Stimulated activated CD4-positive, alpha-beta T cell treated with anti-CD3 and anti-CD28 coated beads, Interleukin-4, amount 100 ng/mL, for 1 hour (primary cell): ENCODE results near the gene NKPD1.

ENCODE experiments used
- DNase-seq: peaks from one replicate; pipeline ENCODE4 v3.0.0-alpha.2; 2020

NKPD1 gene

GRCh38 chr19:45152504-45153338 lies 8.1 kb downstream of the NKPD1 start:
- peak; percentile 42 for DNase-seq

DNA sequence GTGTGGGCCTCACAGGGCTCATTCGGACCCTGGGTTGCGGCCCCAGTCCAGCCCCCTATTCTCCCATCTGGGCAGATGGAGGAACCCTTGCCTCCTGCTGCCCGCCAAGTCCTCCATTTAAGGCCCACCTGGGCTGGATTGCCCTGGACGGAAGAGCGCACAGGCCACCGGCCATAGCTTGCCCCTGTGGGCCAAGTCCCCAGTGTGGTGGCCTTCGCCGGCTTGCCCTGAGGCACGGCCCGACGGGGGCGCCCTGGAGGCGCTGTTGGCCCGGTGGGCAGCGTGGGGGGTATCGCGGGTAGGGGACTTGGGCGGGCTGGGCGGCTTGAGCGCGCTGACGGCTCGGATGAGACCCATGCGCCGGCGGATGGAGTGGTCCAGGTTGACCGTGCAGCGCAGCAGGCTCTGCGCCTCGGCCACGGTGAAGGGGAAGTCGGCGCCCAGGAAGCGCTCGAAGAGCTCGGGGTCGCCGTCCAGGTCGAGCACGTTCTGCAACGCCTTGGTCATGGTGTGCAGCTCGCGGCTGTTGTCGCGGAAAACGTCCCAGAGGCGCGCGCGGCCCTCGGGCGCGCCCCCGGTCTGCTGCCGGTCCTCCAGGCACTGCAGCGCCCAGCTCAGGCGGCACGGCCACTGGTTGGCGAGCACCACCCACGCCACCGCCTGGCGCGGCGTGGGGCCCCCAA lies 8.8 kb downstream of the NKPD1 start:
- DNase-seq, result no peak

GRCh38 chr19:45151320-45151719 lies 9.5 kb downstream of the NKPD1 start:
- DNase-seq, result no peak

GRCh38 chr19:45150751-45151281 lies 10.0 kb downstream of the NKPD1 start:
- no peak for DNase-seq

GRCh38 chr19:45150180-45150579 lies 10.6 kb downstream of the NKPD1 start:
- DNase-seq, result no peak

DNA sequence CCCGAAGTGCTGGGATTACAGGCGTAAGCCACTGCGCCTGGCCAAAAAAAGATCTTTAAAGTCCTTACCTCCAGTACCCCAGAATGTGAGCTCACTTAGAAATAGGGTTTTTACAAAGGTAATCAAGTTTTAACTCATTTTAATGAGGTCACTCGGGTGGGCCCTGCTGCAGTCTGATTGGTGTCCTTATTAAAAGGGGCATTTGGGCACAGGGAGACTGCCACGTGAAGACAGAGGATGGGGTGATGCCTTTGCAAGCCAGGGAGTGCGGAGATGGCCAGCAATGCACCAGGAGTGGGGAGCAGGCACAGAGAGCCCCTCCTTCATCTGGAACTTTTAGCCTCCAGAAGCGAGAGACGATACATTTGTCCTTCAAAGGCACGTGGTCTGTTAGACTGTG lies 11.7 kb downstream of the NKPD1 start:
- no peak for DNase-seq

DNA sequence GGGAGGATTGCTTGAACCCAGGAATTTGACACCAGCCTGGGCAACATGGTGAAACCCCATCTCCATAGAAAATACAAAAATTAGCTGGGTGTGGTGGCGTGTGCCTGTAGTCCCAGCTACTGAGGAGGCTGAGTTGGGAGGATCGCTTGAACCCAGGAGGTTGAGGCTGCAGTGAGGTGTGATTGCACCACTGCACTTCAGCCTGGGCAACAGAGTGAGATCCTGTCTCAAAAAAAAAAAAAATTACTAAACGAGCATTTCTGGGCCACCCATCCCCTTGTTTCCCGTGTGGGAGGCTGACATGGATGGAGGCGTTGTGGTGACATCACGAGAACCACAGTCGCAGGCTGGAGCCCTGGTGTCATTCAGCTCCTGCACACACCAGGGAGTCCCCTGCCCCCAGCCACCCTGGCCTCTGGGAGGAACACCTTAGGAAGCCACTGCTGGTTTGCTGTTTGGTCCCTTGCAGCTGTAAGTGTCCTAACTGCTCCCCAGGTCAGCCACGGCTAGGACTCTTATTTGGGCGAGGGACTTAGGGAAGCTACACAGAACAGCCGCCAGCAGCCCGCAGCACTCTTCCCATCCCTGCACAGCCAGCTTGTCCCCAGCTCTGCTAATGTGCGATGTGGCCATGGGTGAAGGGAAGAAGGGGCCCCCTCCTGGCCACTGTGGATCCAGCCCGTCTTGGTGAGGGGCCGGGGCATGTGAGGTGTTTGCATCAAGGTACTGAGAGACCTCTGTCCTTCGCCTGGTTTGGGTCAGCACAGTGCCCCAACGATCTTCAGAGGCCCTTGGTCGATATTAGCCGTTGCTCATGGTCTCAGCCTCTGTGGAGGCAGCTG lies 12.7 kb downstream of the NKPD1 start:
- DNase-seq, result no peak

DNA sequence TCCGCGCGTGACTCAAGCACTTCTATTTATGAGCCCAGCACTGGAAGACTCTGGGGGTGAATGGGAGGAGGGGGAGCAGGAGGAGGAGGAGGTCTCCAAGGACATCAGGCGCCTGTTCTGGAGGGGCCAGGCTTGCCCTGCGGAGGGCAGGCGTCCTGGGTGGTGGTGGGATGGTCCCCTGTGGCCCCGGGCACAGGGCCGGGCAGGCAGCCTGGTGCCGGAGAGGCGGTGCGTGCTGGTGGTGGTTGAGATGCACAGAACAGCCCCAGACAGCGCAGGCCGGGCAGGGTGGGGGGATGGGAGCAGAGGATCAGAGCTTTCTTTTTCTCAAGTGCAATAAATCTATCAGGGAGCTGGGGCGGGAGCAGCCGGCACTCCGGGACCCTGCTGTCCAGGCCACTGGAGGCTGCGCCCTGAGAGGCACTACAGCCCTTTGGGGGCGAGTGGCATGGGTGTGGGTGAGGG lies 14.0 kb downstream of the NKPD1 start:
- no peak for DNase-seq

DNA sequence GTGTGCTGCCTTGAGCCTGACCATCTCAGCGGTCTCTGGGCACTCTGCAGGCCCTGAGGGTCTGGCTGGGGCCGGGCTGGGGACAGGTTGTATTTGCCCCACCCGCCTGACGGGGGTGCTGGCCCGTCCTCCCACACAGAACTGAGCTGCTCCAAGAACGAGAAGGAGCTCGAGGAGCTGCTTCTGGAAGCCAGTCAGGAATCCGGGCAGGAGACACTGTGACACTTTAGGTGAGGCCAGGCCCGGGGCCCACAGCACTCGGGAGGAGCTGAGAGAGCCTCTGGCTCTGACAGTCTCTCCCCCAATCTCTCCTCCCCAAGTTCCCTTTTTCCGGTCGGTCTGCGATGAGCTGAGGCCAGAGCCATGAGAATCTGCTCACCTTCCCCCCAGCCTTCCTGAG lies 14.5 kb downstream of the NKPD1 start:
- DNase-seq, result no peak

DNA sequence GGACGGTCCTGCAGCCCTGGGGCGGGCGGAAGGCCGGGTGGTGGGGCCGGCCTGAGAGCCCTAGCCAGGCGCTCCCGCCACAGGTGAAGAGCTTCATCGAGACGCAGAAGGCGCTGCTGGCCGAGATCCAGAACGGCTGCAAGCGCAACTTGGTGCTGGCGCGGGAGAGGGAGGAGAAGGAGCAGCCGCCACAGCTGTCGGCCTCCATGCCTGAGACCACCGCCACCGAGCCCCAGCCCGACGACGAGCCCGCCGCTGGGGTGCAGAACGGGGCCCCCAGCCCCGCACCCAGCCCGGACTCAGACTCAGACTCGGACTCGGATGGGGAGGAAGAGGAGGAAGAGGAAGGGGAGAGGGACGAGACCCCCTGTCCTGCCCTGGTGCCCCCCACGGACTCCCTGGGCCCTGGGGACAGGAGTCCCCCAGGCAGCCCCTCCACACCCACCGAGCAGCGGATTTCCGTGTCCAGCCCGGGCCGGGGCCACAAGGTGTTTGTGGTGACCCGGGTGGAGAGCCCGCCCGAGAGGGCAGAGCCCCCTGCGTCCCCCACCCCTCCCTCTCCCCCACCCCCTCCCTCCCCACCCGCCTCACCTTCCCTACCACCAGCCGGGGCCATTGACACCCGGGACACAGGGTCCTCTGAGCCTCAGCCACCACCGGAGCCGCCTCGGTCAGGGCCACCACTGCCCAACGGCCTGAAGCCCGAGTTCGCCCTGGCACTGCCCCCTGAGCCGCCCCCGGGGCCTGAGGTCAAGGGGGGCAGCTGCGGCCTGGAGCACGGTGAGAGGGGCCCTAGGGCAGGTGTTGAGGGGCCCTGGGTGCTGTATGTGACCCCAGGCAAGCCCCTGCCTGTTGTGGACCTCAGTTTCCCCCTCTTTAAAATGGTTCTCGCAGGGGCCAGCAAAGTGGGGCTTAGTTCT lies 15.3 kb downstream of the NKPD1 start:
- DNase-seq, result no peak

DNA sequence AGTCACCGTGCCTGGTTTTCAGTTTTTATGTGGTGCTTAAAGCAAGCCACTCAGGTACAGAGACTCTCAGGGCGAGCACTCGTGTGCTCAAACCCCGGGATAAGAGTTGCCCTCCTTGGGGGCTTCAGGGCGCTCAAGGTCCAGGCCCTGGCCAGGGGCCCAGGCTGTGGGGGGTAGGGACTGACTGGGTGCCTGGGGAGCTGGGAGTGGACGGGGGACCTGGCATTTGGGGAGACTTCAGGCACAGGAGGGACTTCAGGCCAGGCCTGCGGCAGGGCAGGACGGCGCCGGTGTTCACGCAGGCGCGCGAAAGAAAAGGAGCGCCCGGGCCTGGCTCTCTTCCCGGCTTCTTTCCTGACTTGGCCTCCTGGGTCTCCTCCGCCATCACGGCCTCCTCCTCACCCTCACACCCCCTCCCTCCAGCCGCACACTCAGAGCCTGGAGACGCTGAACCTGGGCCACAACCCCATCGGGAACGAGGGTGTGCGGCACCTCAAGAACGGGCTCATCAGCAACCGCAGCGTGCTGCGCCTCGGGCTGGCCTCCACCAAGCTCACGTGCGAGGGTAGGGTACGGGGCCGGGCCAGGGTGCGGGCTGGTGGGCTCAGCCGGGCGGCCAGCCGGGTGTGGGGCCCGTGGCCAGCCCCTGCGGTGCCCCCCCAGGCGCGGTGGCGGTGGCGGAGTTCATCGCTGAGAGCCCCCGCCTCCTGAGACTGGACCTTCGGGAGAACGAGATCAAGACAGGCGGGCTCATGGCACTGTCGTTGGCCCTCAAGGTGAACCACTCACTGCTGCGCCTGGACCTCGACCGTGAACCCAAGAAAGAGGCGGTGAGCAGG lies 16.1 kb downstream of the NKPD1 start:
- no peak for DNase-seq

DNA sequence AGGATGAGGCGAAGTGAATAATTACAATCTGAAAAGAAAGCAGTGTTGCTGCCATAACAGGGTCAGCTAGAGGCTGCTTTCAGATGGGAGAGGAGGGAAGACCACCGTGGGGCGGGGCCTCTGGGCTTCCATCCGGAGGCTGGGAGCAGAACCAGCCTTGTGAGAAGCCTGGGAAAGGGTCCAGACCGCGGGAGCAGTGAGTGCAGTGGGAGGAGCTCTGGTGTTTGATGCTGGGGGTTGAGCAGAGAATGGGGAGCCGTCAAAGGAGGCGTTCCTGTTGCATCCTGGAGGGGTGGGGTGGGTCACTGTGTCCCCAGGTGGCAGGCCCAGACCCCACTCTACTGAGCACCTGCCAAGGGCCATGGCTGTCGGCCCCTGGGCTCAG lies 18.1 kb downstream of the NKPD1 start:
- DNase-seq, result no peak

DNA sequence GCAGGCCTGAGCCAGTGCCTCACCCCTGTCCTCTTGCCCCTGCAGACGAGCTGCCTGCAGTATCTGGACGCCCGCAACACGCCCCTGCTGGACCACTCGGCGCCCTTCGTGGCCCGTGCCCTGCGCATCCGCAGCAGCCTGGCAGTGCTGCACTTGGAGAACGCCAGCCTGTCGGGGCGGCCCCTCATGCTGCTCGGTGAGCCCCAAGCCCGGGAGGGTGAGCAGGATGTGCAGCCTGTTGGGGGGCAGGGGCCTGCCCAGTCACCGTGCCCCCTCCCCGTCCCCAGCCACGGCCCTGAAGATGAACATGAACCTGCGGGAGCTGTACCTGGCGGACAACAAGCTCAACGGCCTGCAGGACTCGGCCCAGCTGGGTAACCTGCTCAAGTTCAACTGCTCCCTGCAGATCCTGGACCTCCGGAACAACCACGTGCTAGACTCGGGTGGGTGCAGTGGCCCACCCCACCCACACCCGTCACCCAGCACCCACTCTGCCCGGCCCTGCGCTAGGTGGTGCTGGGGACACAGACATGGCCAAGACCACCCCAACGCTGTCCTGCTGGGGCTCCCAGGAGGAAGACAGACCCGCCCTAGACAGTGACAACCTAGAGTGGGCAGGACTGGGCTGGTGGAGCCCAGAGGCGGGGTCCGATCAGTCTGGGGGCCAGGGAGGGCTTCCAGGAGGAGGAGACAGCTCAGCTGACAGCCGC lies 18.6 kb downstream of the NKPD1 start:
- no peak for DNase-seq

GRCh38 chr19:45141203-45141900 lies 19.4 kb downstream of the NKPD1 start:
- DNase-seq, result no peak

DNA sequence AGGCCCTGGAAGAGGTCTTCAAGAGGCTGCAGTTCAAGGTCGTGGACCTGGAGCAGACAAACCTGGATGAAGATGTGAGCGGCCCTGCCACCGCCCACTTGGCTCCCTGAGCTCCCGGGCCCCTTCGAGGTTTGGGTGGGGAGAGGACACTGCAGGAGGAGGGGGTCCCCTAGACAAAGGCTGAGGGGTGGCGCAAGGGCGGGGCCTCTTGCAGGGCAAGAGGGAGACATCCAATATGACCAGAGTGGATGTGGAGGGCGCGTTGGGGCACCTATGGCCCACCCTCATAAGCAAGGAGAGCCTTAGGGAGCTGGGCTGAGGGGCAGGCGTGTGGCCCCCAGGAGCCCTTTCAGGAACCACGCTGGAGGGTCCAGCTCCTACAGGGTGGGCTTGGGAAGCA lies 20.2 kb downstream of the NKPD1 start:
- DNase-seq, result no peak

DNA sequence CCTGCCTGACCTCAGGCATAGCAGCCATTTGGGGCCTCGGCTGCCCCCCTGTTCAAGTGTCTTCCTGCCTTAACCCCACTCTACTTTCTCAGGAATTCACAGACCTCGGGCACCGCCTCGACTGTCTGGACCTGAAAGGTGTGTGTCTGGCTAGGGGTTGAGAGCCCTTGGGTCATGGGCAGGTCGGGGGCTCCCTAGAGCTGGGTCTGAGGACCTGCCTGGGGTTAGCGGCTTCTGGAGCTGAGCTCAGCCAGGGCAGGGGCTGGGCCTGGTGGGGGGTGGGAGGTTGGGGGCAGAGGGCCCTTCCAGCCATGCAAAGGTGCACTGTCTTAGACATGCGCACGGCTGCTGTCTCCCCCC lies 20.7 kb downstream of the NKPD1 start:
- no peak for DNase-seq

GRCh38 chr19:45139286-45140143 lies 21.3 kb downstream of the NKPD1 start:
- DNase-seq, result no peak

DNA sequence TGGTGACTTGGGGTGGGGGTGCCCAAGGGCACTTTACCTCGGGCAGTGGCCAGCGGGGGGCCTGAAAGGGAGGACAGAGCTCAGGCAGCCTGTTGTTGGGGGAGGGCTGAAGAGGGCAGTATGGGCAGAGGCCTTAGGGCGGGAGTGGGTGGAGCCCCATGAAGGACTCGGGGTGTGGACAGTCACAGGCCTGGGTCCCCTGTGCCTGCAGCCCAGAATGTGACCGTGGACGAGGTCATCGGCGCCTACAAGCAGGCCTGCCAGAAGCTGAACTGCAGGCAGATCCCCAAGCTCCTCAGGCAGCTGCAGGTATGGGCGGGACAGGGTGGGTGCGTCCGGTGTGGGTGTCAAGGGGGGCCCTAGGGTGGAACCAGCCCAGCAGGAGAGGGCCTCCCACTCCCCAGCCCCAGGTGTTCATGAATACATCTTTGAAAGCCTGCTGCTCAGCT lies 22.5 kb downstream of the NKPD1 start:
- no peak for DNase-seq
